HG03442 (cell line): ENCODE data around the gene CHST15.
"Not testable (repeated sequence)": the region's sequence is repeated elsewhere in the genome, so short reads cannot be mapped to it uniquely, and the experiment has no call there.

Experiments
- ATAC-seq: cut with Tn5 transposase; IDR thresholded peaks from one replicate; pipeline ENCODE4 v1.9.1; 2021; ENCODE audit warnings: mild to moderate bottlenecking, moderate library complexity; ENCODE audit not compliant: unreplicated experiment

CHST15 gene

GRCh38 chr10:124124123-124124768 is 30.8 kb upstream of the CHST15 start:
- ATAC-seq: peak; percentile 46

GRCh38 chr10:124123156-124123555 is 29.8 kb upstream of the CHST15 start:
- ATAC-seq: no peak

- no peak for ATAC-seq
These were observed 28.8 kb upstream of the CHST15 start for GRCh38 chr10:124122211-124122610.

- no peak for ATAC-seq
These were observed 27.1 kb upstream of the CHST15 start for GRCh38 chr10:124120410-124121061.

GRCh38 chr10:124119946-124120345 is 26.5 kb upstream of the CHST15 start:
- no peak for ATAC-seq

- ATAC-seq: no peak
These were observed 25.8 kb upstream of the CHST15 start for GRCh38 chr10:124119216-124119615.

GRCh38 chr10:124117833-124118232 is 24.4 kb upstream of the CHST15 start:
- ATAC-seq: no peak

- ATAC-seq: no peak
These were observed 24.1 kb upstream of the CHST15 start for GRCh38 chr10:124117511-124117785.

- ATAC-seq: no peak
These were observed 23.5 kb upstream of the CHST15 start for GRCh38 chr10:124116771-124117510.

GRCh38 chr10:124114696-124115095 is 21.3 kb upstream of the CHST15 start:
- no peak for ATAC-seq

GRCh38 chr10:124112891-124113580 is 19.6 kb upstream of the CHST15 start:
- ATAC-seq: no peak

- ATAC-seq: no peak
These were observed 17.5 kb upstream of the CHST15 start for GRCh38 chr10:124110882-124111281.

- ATAC-seq: no peak
These were observed 15.9 kb upstream of the CHST15 start for GRCh38 chr10:124109261-124109660.

- no peak for ATAC-seq
These were observed 13.7 kb upstream of the CHST15 start for GRCh38 chr10:124107072-124107471.

GRCh38 chr10:124106241-124106879 is 13.0 kb upstream of the CHST15 start:
- peak; percentile 80 for ATAC-seq

GRCh38 chr10:124105594-124105993 is 12.2 kb upstream of the CHST15 start:
- no peak for ATAC-seq

- ATAC-seq: no peak
These were observed 11.6 kb upstream of the CHST15 start for GRCh38 chr10:124105045-124105444.

- ATAC-seq: no peak
These were observed 10.7 kb upstream of the CHST15 start for GRCh38 chr10:124104011-124104627.

GRCh38 chr10:124101351-124101750 is 8.0 kb upstream of the CHST15 start:
- no peak for ATAC-seq

- ATAC-seq: not testable (repeated sequence)
These were observed 7.3 kb upstream of the CHST15 start for GRCh38 chr10:124100651-124101050.

GRCh38 chr10:124100124-124100523 is 6.7 kb upstream of the CHST15 start:
- no peak for ATAC-seq
